K562 (cell line): ENCODE results near the gene PLIN5. TPM values are rescaled to one million over a fixed set of nuclear protein-coding genes. Genes with fewer than 3 reads are reported as not detected.

ENCODE experiments used
- ATF2 ChIP-seq: sonication (generic); formaldehyde crosslinking; IDR thresholded peaks from 2 replicates; pipeline ENCODE4 v1.8.1; 2022; ENCODE audit warnings: missing genetic modification reagents
- ATF3 ChIP-seq, 2 experiments: fragments of 450-650 bp in 1 of 2; sonication (generic) in 1 of 2; formaldehyde crosslinking in 1 of 2; IDR thresholded peaks in 1 of 2; conservative IDR thresholded peaks in 1 of 2; 2 replicates each; pipeline versions ENCODE4 v1.6.1 to v1.8.1; 2016 to 2023; ENCODE audit warnings: mild to moderate bottlenecking in 2 of 2, moderate library complexity in 2 of 2, inconsistent platforms in 1 of 2, missing genetic modification reagents in 1 of 2
- ATF4 ChIP-seq: fragments of 450-650 bp; formaldehyde crosslinking; IDR thresholded peaks from 2 replicates; pipeline ENCODE4 v1.4.0; 2022; ENCODE audit warnings: mild to moderate bottlenecking, moderate library complexity
- CEBPB ChIP-seq: fragments of 450-650 bp; IDR thresholded peaks from 2 replicates; pipeline ENCODE4 v1.6.1; 2016; ENCODE audit warnings: missing genetic modification characterization, missing compliant biosample characterization
- E2F5 ChIP-seq: sonication (generic); formaldehyde crosslinking; IDR thresholded peaks from 2 replicates; pipeline ENCODE4 v1.8.0; 2022; ENCODE audit warnings: mild to moderate bottlenecking, missing genetic modification reagents
- IRF2 ChIP-seq: sonication (generic); formaldehyde crosslinking; IDR thresholded peaks from 2 replicates; pipeline ENCODE4 v1.8.1; 2022; ENCODE audit warnings: mild to moderate bottlenecking, missing genetic modification reagents
- KLF10 ChIP-seq: fragments of 250-450 bp; sonication (Bioruptor Pico); IDR thresholded peaks from 2 replicates; pipeline ENCODE4 v1.6.1; 2021; ENCODE audit warnings: matching md5 sums
- MAX ChIP-seq: sonication (generic); formaldehyde crosslinking; IDR thresholded peaks from 2 replicates; pipeline ENCODE4 v1.9.0; 2022; ENCODE audit warnings: mild to moderate bottlenecking, missing genetic modification reagents
- NUFIP1 ChIP-seq: fragments of 450-650 bp; IDR thresholded peaks from 2 replicates; pipeline ENCODE4 v1.6.1; 2018; ENCODE audit not compliant: partially characterized antibody
- SP2 ChIP-seq: IDR thresholded peaks from 2 replicates; pipeline ENCODE4 v1.6.1; 2011; ENCODE audit warnings: mild to moderate bottlenecking, low read depth, low read length, moderate library complexity; ENCODE audit not compliant: poor library complexity, severe bottlenecking; ENCODE audit errors: extremely low read depth
- SUPT5H ChIP-seq: fragments of 450-650 bp; IDR thresholded peaks from 2 replicates; pipeline ENCODE4 v1.6.1; 2016
- TAF1 ChIP-seq: IDR thresholded peaks from 2 replicates; pipeline ENCODE4 v1.6.1; 2011; ENCODE audit warnings: mild to moderate bottlenecking, low read length, moderate library complexity; ENCODE audit not compliant: insufficient read depth, control insufficient read depth, severe bottlenecking; ENCODE audit errors: extremely low read depth
- TEAD4 ChIP-seq, 2 experiments: sonication (generic) in 1 of 2; formaldehyde crosslinking in 1 of 2; IDR thresholded peaks; 2 replicates each; pipeline versions ENCODE4 v1.6.1 to v1.8.0; 2012 to 2022; ENCODE audit warnings: borderline replicate concordance in 1 of 2, inconsistent platforms in 1 of 2, low read length in 1 of 2, mild to moderate bottlenecking in 1 of 2, missing genetic modification reagents in 1 of 2
- TRIM25 ChIP-seq: fragments of 450-650 bp; IDR thresholded peaks from 2 replicates; pipeline ENCODE4 v1.7.0; 2016; ENCODE audit warnings: borderline replicate concordance
- TSHZ1 ChIP-seq: fragments of 250-450 bp; sonication (Bioruptor Pico); IDR thresholded peaks from 2 replicates; pipeline ENCODE4 v1.4.0; 2020; ENCODE audit warnings: mild to moderate bottlenecking, moderate library complexity
- ZNF212 ChIP-seq: fragments of 450-650 bp; formaldehyde crosslinking; IDR thresholded peaks from 2 replicates; pipeline ENCODE4 v1.4.0; 2020; ENCODE audit warnings: mild to moderate bottlenecking
- polyA plus RNA-seq, 8 experiments: library from polyadenylated mRNA; depleted of rRNA in 4 of 8; stranded (reverse) in 5 of 8; unstranded in 3 of 8; fragments of >200 nt; fragmentation: Nextera tagmentation in 2 of 8; fragmentation: Illumina TruSeq in 1 of 8; extraction: Ambion mirVana in 2 of 8; extraction: Trizol in 1 of 8; gene quantifications; 2 replicates each; pipeline versions ENCODE4 v1.2.1 to v1.2.3, GENCODE V29; 2011 to 2014; ENCODE audit warnings: inconsistent platforms in 1 of 8, missing spikeins in 1 of 8
- total RNA-seq, 7 experiments: library from RNA; depleted of rRNA in 6 of 7; stranded (reverse); fragments of >200 nt in 6 of 7; fragmentation: Illumina TruSeq in 2 of 7; extraction: Trizol in 2 of 7; gene quantifications; 2 replicates each; pipeline versions ENCODE4 v1.2.1 to v1.2.3, GENCODE V29; 2011 to 2021; ENCODE audit warnings: low replicate concordance in 1 of 7

The PLIN5 gene
- total and polyA plus RNA-seq, 9 of the 15 experiments (the other 6 are each of a cell fraction or from before 2014, with no cell fraction given), result 0.04 to 1.3 (median 0.50) TPM

GRCh38 chr19:4541114-4541805 is 6.2 kb upstream of the PLIN5 start (continued):
- no peak for TF ChIP-seq SP2
- no peak for TF ChIP-seq E2F5 (CRISPR knock-in tag)
- peak; percentile 56; the same call in 1 of the 2 replicates for TF ChIP-seq MAX (CRISPR knock-in tag)
- no peak for TF ChIP-seq ZNF212 (CRISPR knock-in tag)
- TF ChIP-seq ATF3 (IDR thresholded peaks at IDR 0.05), result peak; percentile 58
- TF ChIP-seq ATF3 (CRISPR knock-in tag; conservative IDR thresholded peaks at IDR 0.05), result no peak
- no peak for TF ChIP-seq IRF2 (CRISPR knock-in tag)
- no peak for TF ChIP-seq TEAD4 (IDR thresholded peaks at IDR 0.05; ENCODE audit: low read length)
- TF ChIP-seq TEAD4 (CRISPR knock-in tag; IDR thresholded peaks at IDR 0.05; ENCODE audit: borderline replicate concordance), result no peak
- TF ChIP-seq KLF10, result no peak
- no peak; the same call in 1 of the 2 replicates for TF ChIP-seq SUPT5H
- no peak for TF ChIP-seq NUFIP1
- 0 out of 2 replicates have a peak, but pooled peaks have one; percentile 4 for TF ChIP-seq TRIM25
- TF ChIP-seq TSHZ1, result no peak
- TF ChIP-seq ATF4 (CRISPR knock-in tag), result no peak
- 0 out of 2 replicates have a peak, but pooled peaks have one; percentile 8 for TF ChIP-seq CEBPB (tag)
- TF ChIP-seq TAF1, result no peak
- no peak for TF ChIP-seq ATF2
